SK-N-SH (cell line): ENCODE results near the gene BTBD3.

Source experiments
- CTCF ChIP-seq: fragments of 200-600 bp; sonication (generic); IDR thresholded peaks from 2 replicates; pipeline ENCODE4 v1.6.1; 2017; ENCODE audit warnings: antibody characterized with exemption, mild to moderate bottlenecking, moderate library complexity
- EP300 ChIP-seq, 2 experiments: IDR thresholded peaks; 2 replicates each; pipeline versions ENCODE4 v1.4.0 to v1.6.1; 2012; ENCODE audit warnings: borderline replicate concordance in 1 of 2, low read depth in 1 of 2, low read length in 1 of 2
- EZH2phosphoT487 ChIP-seq: fragments of 200-600 bp; sonication (generic); IDR thresholded peaks from 2 replicates; pipeline ENCODE4 v1.6.1; 2017; ENCODE audit warnings: low read depth, mixed run types, mild to moderate bottlenecking, antibody characterized with exemption, moderate library complexity, borderline replicate concordance
- FOXJ3 ChIP-seq: sonication (generic); formaldehyde crosslinking; IDR thresholded peaks from 2 replicates; pipeline ENCODE4 v1.5.1; 2020; ENCODE audit warnings: mild to moderate bottlenecking, missing genetic modification reagents
- GABPA ChIP-seq: IDR thresholded peaks from 2 replicates; pipeline ENCODE4 v1.4.0; 2012; ENCODE audit warnings: low read depth, mild to moderate bottlenecking
- POLR2AphosphoS5 ChIP-seq: IDR thresholded peaks from 2 replicates; pipeline ENCODE4 v1.6.1; 2012; ENCODE audit warnings: low read depth, low read length
- RAD21 ChIP-seq: IDR thresholded peaks from 2 replicates; pipeline ENCODE4 v1.6.1; 2012; ENCODE audit warnings: mild to moderate bottlenecking, low read length
- RCOR1 ChIP-seq: fragments of 150-350 bp; IDR thresholded peaks from 2 replicates; pipeline ENCODE4 v1.6.1; 2017; ENCODE audit warnings: antibody characterized with exemption, low read length
- RFX5 ChIP-seq: IDR thresholded peaks from 2 replicates; pipeline ENCODE4 v1.6.1; 2012; ENCODE audit warnings: mild to moderate bottlenecking, improper control_type of control experiment, low read length
- RXRA ChIP-seq: IDR thresholded peaks from 2 replicates; pipeline ENCODE4 v1.4.0; 2012; ENCODE audit warnings: low read depth, mild to moderate bottlenecking, borderline replicate concordance
- SIN3A ChIP-seq: IDR thresholded peaks from 2 replicates; pipeline ENCODE4 v1.6.1; 2012; ENCODE audit warnings: low read depth, mild to moderate bottlenecking, low read length, moderate library complexity, borderline replicate concordance
- SMC3 ChIP-seq: IDR thresholded peaks from 2 replicates; pipeline ENCODE4 v1.6.1; 2012; ENCODE audit warnings: low read depth, low read length, improper control_type of control experiment
- TAF1 ChIP-seq: IDR thresholded peaks from 2 replicates; pipeline ENCODE4 v1.6.1; 2012; ENCODE audit warnings: low read depth, mild to moderate bottlenecking, low read length, moderate library complexity, borderline replicate concordance
- USF2 ChIP-seq: fragments of 150-350 bp; IDR thresholded peaks from 2 replicates; pipeline ENCODE4 v1.6.1; 2017; ENCODE audit warnings: antibody characterized with exemption, low read length, low read depth, borderline replicate concordance

GRCh38 chr20:11936157-11936556 lies 18.5 kb downstream of the BTBD3 start:
- TF ChIP-seq CTCF (no peak), POLR2AphosphoS5 (no peak), GABPA (no peak), USF2 (no peak), SIN3A (no peak), TAF1 (no peak), SMC3 (no peak), RCOR1 (no peak), RAD21 (no peak), EZH2phosphoT487 (no peak), RFX5 (no peak), FOXJ3 (CRISPR knock-in tag) (no peak), RXRA (no peak), EP300 (IDR thresholded peaks at IDR 0.05; ENCODE audit: borderline replicate concordance in 1 of 2, low read depth in 1 of 2, low read length in 1 of 2) (no peak)
